Heart left ventricle (tissue), 16 donors: ENCODE data around the gene OMD. TPM values are rescaled to one million over a fixed set of nuclear protein-coding genes. Genes with fewer than 3 reads are reported as not detected.
A peak's percentile ranks its signal among the peaks of the same experiment; 100 is the strongest.

Source experiments
- ATAC-seq, 4 donors: fragments of 200-7000 bp; cut with Tn5 transposase; one replicate each; pipeline ENCODE4 v1.9.1; 2020 to 2022; ENCODE audit warnings: moderate library complexity in 4 of 4, mild to moderate bottlenecking in 3 of 4, moderate number of reproducible peaks in 1 of 4
- DNase-seq, 5 donors: peaks; one replicate each; pipeline ENCODE4 v3.0.0-alpha.2; 2020
- H3K27ac ChIP-seq, 12 donors: fragments of 200-600 bp; sonication (generic) in 4 of 12; one replicate each; pipeline versions ENCODE4 v1.5.0 to v1.8.0; 2016 to 2022; ENCODE audit warnings: mild to moderate bottlenecking in 2 of 12
- H3K27me3 ChIP-seq, 9 donors: fragments of 200-600 bp; sonication (generic) in 2 of 9; one replicate each; pipeline versions ENCODE4 v1.5.1 to v1.8.0; 2016 to 2022; ENCODE audit warnings: mild to moderate bottlenecking in 3 of 9
- H3K36me3 ChIP-seq, 9 donors: fragments of 200-600 bp; sonication (generic) in 2 of 9; one replicate each; pipeline versions ENCODE4 v1.5.0 to v1.8.0; 2018 to 2022; ENCODE audit warnings: mild to moderate bottlenecking in 2 of 9
- H3K4me1 ChIP-seq, 12 donors: fragments of 200-600 bp; sonication (generic) in 4 of 12; one replicate each; pipeline versions ENCODE4 v1.5.0 to v1.8.0; 2016 to 2022; ENCODE audit warnings: mild to moderate bottlenecking in 3 of 12
- H3K4me3 ChIP-seq, 12 donors: fragments of 200-600 bp; sonication (generic) in 4 of 12; one replicate each; pipeline versions ENCODE4 v1.5.0 to v1.8.0; 2017 to 2022; ENCODE audit warnings: mild to moderate bottlenecking in 9 of 12, moderate library complexity in 4 of 12
- H3K9me3 ChIP-seq, 12 donors: fragments of 200-600 bp; sonication (generic) in 4 of 12; one replicate each; pipeline versions ENCODE4 v1.5.0 to v1.8.0; 2016 to 2022; ENCODE audit warnings: mild to moderate bottlenecking in 1 of 12
- POLR2A ChIP-seq, 2 donors: fragments of 450-650 bp; IDR thresholded peaks; one replicate each; pipeline ENCODE4 v1.6.1; 2017; ENCODE audit warnings: antibody characterized with exemption in 2 of 2, mild to moderate bottlenecking in 2 of 2, moderate library complexity in 2 of 2
- WGBS, 4 donors: extraction: QIAGEN DNeasy Blood & Tissue Kit in 2 of 4; methylation state at CpG; one replicate each; pipeline versions ENCODE4 v1.1.5 to v1.1.7; 2013 to 2018; 5-methylcytosine and 5-hydroxymethylcytosine counted together
- intact Hi-C, 10 donors: fragments of 100-400 bp; cut with DNase I; formaldehyde crosslinking; loops; one replicate each; pipeline versions ENCODE4 v1.11.1 to v1.14.2; 2022
- polyA plus RNA-seq, 2 donors: library from polyadenylated mRNA; stranded (reverse); fragments of 200-250 nt; gene quantifications; one replicate each; pipeline ENCODE4 v1.2.3, GENCODE V29; 2013
- total RNA-seq, 9 donors: library from RNA; depleted of rRNA in 2 of 9; stranded (reverse); fragments of >200 nt in 2 of 9; fragmentation: NEBNext Ultra II Directional in 3 of 9; extraction: Animal tissue kit (Norgen Biotek cat#: 25700) in 3 of 9; gene quantifications; one replicate each; pipeline versions ENCODE4 v1.1.0 to v1.2.4, GENCODE V29; 2016 to 2023
- TF ChIP-seq, protein P1 (sequence below), 12 donors: fragments of 200-600 bp; sonication (generic) in 4 of 12; IDR thresholded peaks; one replicate each; pipeline versions ENCODE4 v1.5.0 to v1.8.0; 2018 to 2022; ENCODE audit warnings: antibody characterized with exemption in 12 of 12, mild to moderate bottlenecking in 5 of 12
- donor health status: ischemic (EF 13 %, LVEDD 7.1; RV severe dilation, severe dysfunction).
- donor health status: healthy with polysubstance abuse.
- donor health status: DM: no; HTN: yes; CAD: no.
- donor health status: DM: no; HTN: no; CAD: no.
- donor health status: ischemic (EF 25% LVEDD 6.9; RV normal size, moderate dysfunction).
- donor health status: ischemic (EF 25% LVEDD 5.7; RV mildly dilated, moderate dysfunction).
- donor health status: healthy.
- donor health status: DM: yes; HTN: yes; CAD: no.
- donor health status: ischemic (EF 35%, LVEDD 5.7; RV mildly dilated, moderate dysfunction).
- donor health status: nonischemic (EF 11% LVEDD 7.7; RV severe dilation, severe dysfunction).
- donor health status: DM: yes; HTN: yes; CAD: no.
- donor health status: PGD.
- donor health status: ischemic (EF 29% LVEDD 5.4; RV normal size, mild dysfunction).
- donor health status: nonischemic (EF 23%, LVEDD 6.1; RV moderate dilation, normal function).

Gene OMD
- total and polyA plus RNA-seq, 11 donors, result 1.5 to 10.2 (median 5.5) TPM

DNA sequence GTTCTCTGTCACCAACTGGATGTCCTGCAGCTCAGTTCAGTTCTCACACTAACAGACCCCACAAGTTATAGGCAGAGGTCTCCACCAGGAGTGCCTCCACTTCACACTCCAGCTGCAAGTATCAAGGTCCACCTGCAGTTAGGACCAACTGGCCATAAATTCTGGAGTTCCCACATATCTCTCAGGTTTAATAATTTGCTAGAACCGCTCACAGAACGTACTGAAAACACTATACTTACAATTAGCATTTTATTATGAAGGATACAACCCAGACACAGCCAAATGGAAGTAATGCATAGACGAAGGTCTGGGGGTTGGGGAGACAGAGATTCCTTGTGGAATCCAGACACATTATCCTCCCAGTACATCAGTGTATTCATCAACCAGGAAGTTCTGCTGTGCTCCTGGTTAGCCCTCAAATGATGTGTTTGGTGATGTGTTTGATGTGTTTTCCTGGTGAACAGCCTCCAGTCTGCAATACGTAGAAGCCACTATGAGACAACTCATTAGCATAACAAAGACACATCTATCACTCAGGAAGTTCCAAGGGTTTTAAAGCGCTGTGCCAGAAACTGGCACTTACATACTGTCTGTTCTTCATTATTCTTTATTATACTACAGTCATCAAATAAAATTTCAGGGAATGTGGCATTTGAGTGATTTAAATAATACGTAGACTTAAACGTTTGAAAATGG lies 45.3 kb downstream of the OMD start:
- intact Hi-C loops, result no loop called here

DNA sequence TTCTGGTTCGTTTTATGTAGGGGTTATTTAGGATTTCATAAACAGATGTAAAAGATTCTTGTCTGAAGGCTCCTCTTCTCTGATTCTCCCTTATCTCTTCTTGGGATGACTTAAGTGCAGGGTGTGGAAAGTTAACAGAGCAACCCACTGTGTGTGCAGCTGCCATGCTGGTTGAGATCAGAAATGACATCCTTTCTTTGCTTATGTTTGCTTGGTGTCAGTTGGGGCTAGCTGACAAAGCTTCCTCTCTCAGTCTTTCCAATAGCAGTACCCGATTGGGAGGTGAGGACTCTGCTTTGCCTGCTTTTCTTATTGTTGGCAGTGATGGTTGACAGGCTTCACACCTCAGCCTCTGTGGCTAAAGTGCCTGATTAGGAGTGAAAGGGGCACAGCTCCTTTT lies 46.4 kb downstream of the OMD start:
- DNase-seq (no peak), ATAC-seq (no peak)
- 43 to 63% (median 55%) methylated on average over 2 of the region's 2 CpGs for WGBS, 4 donors
- no peaks in the 10 kb centered on the region for H3K36me3 ChIP-seq
- no peak overlapping the region for H3K4me3 ChIP-seq
- H3K9me3 ChIP-seq, result peaks cover 0 to 32% (median 12%) of the 10 kb centered on the region in 12 donors
- peak overlapping the region in 1 of 12 donors; percentile 1 for H3K27ac ChIP-seq
- TF ChIP-seq, protein P1, sequence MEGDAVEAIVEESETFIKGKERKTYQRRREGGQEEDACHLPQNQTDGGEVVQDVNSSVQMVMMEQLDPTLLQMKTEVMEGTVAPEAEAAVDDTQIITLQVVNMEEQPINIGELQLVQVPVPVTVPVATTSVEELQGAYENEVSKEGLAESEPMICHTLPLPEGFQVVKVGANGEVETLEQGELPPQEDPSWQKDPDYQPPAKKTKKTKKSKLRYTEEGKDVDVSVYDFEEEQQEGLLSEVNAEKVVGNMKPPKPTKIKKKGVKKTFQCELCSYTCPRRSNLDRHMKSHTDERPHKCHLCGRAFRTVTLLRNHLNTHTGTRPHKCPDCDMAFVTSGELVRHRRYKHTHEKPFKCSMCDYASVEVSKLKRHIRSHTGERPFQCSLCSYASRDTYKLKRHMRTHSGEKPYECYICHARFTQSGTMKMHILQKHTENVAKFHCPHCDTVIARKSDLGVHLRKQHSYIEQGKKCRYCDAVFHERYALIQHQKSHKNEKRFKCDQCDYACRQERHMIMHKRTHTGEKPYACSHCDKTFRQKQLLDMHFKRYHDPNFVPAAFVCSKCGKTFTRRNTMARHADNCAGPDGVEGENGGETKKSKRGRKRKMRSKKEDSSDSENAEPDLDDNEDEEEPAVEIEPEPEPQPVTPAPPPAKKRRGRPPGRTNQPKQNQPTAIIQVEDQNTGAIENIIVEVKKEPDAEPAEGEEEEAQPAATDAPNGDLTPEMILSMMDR (IDR thresholded peaks at IDR 0.05), result no peak
- TF ChIP-seq POLR2A (IDR thresholded peaks at IDR 0.05), result no peak
- intact Hi-C loops, result no loop called here
- no peaks in the 10 kb centered on the region for H3K27me3 ChIP-seq
- H3K4me1 ChIP-seq, result peaks cover 0 to 9% (median 0%) of the 10 kb centered on the region in 12 donors

More for the DNA sequence above, 45.3 kb downstream of the OMD start:
- WGBS, 4 donors, result 81 to 86% (median 83%) methylated on average over 7 of the region's 7 CpGs
- no peak for TF ChIP-seq POLR2A (IDR thresholded peaks at IDR 0.05)
- TF ChIP-seq, protein P1 (IDR thresholded peaks at IDR 0.05), result no peak
- Histone ChIP-seq H3K27ac (no peak overlapping the region), H3K36me3 (no peaks in the 10 kb centered on the region), H3K4me3 (no peak overlapping the region), H3K9me3 (peaks cover 0 to 20% (median 5%) of the 10 kb centered on the region in 12 donors), H3K27me3 (no peaks in the 10 kb centered on the region), H3K4me1 (peaks cover 0 to 9% (median 0%) of the 10 kb centered on the region in 12 donors)
- ATAC-seq (no peak), DNase-seq (no peak)

DNA sequence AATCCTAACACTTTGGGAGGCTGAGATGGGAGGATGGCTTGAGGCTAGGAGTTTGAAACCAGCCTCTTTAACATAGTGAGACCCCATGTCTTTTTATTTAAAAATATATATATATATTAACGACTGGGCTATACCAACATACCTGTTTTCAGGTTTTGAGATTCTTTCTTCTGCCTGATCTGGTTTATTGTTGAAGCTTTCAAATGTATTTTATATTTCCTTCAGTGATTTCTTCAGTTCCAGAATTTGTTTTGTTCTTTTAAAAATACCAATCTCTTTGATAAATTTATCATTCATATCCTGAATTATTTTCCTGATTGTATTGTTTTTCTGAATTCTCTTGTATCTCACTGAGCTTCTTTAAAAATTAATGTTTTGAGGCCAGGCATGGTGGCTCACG lies 51.1 kb downstream of the OMD start:
- no peaks in the 10 kb centered on the region for H3K27me3 ChIP-seq
- WGBS, 4 donors, result 98 to 99% (median 98%) methylated on average over 2 of the region's 2 CpGs
- H3K27ac ChIP-seq, result no peak overlapping the region
- DNase-seq (no peak), ATAC-seq (no peak)
- TF ChIP-seq, protein P1 (IDR thresholded peaks at IDR 0.05), result no peak
- TF ChIP-seq POLR2A (IDR thresholded peaks at IDR 0.05), result no peak
- no peak overlapping the region for H3K4me3 ChIP-seq
- H3K4me1 ChIP-seq, result peaks cover 0 to 9% (median 0%) of the 10 kb centered on the region in 12 donors
- no peaks in the 10 kb centered on the region for H3K36me3 ChIP-seq
- peaks cover 0 to 53% (median 15%) of the 10 kb centered on the region in 12 donors for H3K9me3 ChIP-seq
- intact Hi-C loops, result no loop called here

DNA sequence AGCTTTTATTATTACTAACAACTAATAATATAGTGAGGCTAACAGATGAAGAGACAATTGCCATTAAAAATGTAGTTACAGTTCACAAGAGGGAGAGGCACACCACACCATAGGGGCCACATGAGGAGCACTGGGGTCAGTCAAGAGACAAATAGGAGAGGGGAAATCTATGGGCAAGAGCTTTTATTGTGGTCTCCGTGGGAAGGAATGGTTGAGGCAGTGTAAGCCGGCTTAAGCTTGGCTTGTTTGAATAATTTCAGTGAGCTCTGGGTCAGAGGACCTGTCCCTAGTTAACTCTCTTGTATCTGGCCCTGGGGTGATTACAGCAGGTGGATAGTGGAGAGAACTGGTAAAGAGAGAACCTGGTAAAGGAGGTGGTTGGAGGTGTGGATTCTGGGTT lies 55.2 kb downstream of the OMD start:
- TF ChIP-seq, protein P1 (IDR thresholded peaks at IDR 0.05), result no peak
- no peak for TF ChIP-seq POLR2A (IDR thresholded peaks at IDR 0.05)
- intact Hi-C loops, result no loop called here
- Histone ChIP-seq H3K36me3 (peaks cover 0 to 4% (median 0%) of the 10 kb centered on the region in 9 donors), H3K4me3 (no peak overlapping the region), H3K27ac (no peak overlapping the region), H3K4me1 (no peaks in the 10 kb centered on the region), H3K27me3 (no peaks in the 10 kb centered on the region), H3K9me3 (peaks cover 0 to 33% (median 14%) of the 10 kb centered on the region in 12 donors)
- WGBS, 4 donors, result 44 to 72% (median 58%) methylated on average over 2 of the region's 2 CpGs
- ATAC-seq (no peak), DNase-seq (no peak)

Other genes starting within 250 kb of the OMD start
- 10 to 100 TPM; 44.2 to 85.3 (median 68.1) TPM for gene IARS1, start 130.8 kb downstream of the OMD start, total RNA-seq
- 10 to 100 TPM in 1 of 2 donors, 1 to 10 TPM in 1; 9.0 to 97.5 TPM for gene IARS1, start 130.8 kb downstream of the OMD start, polyA plus RNA-seq
- gene NOL8, start 99.1 kb downstream of the OMD start, total RNA-seq, result 10 to 100 TPM in 8 of 9 donors, 1 to 10 TPM in 1; 8.1 to 25.6 (median 18.1) TPM
- gene NOL8, start 99.1 kb downstream of the OMD start, polyA plus RNA-seq, result 10 to 100 TPM; 11.7 to 13.5 TPM
- 1 to 10 TPM; 1.2 to 5.8 (median 3.1) TPM for gene CENPP, start 98.5 kb downstream of the OMD start, total RNA-seq
- gene CENPP, start 98.5 kb downstream of the OMD start, polyA plus RNA-seq, result 1 to 10 TPM; 1.1 to 1.6 TPM
- 10 to 100 TPM in 5 of 9 donors, 1 to 10 TPM in 4; 2.8 to 65.4 (median 11.9) TPM for gene OGN, start 19.9 kb downstream of the OMD start, total RNA-seq
- 1 to 10 TPM; 2.1 to 3.5 TPM for gene OGN, start 19.9 kb downstream of the OMD start, polyA plus RNA-seq
- gene ASPN, start 58.0 kb upstream of the OMD start, total RNA-seq, result 10 to 100 TPM in 7 of 9 donors, 1 to 10 TPM in 2; 6.6 to 36.3 (median 18.0) TPM
- 1 to 10 TPM; 4.6 to 8.0 TPM for gene ASPN, start 58.0 kb upstream of the OMD start, polyA plus RNA-seq
- gene ECM2, start 111.5 kb upstream of the OMD start, total RNA-seq, result 10 to 100 TPM in 5 of 9 donors, 1 to 10 TPM in 4; 3.1 to 32.4 (median 10.1) TPM
- gene ECM2, start 111.5 kb upstream of the OMD start, polyA plus RNA-seq, result 1 to 10 TPM; 1.6 to 4.4 TPM
- gene IPPK, start 245.7 kb upstream of the OMD start, total RNA-seq, result 10 to 100 TPM in 2 of 9 donors, 1 to 10 TPM in 7; 5.8 to 10.1 (median 8.6) TPM
- gene IPPK, start 245.7 kb upstream of the OMD start, polyA plus RNA-seq, result 10 to 100 TPM in 1 of 2 donors, 1 to 10 TPM in 1; 4.2 to 11.0 TPM